ENCODE results near the gene ELL.

- TF ChIP-seq, protein P1, sequence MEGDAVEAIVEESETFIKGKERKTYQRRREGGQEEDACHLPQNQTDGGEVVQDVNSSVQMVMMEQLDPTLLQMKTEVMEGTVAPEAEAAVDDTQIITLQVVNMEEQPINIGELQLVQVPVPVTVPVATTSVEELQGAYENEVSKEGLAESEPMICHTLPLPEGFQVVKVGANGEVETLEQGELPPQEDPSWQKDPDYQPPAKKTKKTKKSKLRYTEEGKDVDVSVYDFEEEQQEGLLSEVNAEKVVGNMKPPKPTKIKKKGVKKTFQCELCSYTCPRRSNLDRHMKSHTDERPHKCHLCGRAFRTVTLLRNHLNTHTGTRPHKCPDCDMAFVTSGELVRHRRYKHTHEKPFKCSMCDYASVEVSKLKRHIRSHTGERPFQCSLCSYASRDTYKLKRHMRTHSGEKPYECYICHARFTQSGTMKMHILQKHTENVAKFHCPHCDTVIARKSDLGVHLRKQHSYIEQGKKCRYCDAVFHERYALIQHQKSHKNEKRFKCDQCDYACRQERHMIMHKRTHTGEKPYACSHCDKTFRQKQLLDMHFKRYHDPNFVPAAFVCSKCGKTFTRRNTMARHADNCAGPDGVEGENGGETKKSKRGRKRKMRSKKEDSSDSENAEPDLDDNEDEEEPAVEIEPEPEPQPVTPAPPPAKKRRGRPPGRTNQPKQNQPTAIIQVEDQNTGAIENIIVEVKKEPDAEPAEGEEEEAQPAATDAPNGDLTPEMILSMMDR (IDR thresholded peaks at IDR 0.05) = no peak
- no peak for TF ChIP-seq POLR2A (IDR thresholded peaks at IDR 0.05; ENCODE audit: low read depth)
Measured at GRCh38 chr19:18460900-18461299, 61.0 kb downstream of the ELL start.
